Measurements from ENCODE around the gene LCN6.

LCN6 gene

GRCh38 chr9:136703276-136703860 is 45.0 kb downstream of the LCN6 start:
- peaks cover 54% of the 10 kb centered on the region for H3K27me3 Mint-ChIP-seq
- H3K9me3 Mint-ChIP-seq = no peaks in the 10 kb centered on the region
- H3K4me1 Mint-ChIP-seq (ENCODE audit: low read depth) = peaks cover 46% of the 10 kb centered on the region
- intact Hi-C loops (cut with micrococcal nuclease) = no loop called here
- H3K4me3 Mint-ChIP-seq = no peak overlapping the region
- no peaks in the 10 kb centered on the region for H3K36me3 Mint-ChIP-seq (ENCODE audit: low read depth)
- peak overlapping the region; percentile 9 for H3K27ac Mint-ChIP-seq

- Mint-ChIP-seq H3K27ac (peak overlapping the region; percentile 63), H3K9me3 (no peaks in the 10 kb centered on the region), H3K27me3 (peaks cover 48% of the 10 kb centered on the region), H3K4me3 (peak overlapping the region; percentile 33), H3K4me1 (ENCODE audit: low read depth) (peaks cover 62% of the 10 kb centered on the region), H3K36me3 (ENCODE audit: low read depth) (no peaks in the 10 kb centered on the region)
- intact Hi-C loops (cut with micrococcal nuclease) = no loop called here
Observed at GRCh38 chr9:136701668-136702053, 46.7 kb downstream of the LCN6 start.

- H3K36me3 Mint-ChIP-seq (ENCODE audit: low read depth) = no peaks in the 10 kb centered on the region
- H3K9me3 Mint-ChIP-seq = no peaks in the 10 kb centered on the region
- peaks cover 67% of the 10 kb centered on the region for H3K4me1 Mint-ChIP-seq (ENCODE audit: low read depth)
- intact Hi-C loops (cut with micrococcal nuclease) = no loop called here
- H3K27ac Mint-ChIP-seq = peak overlapping the region; percentile 63
- peaks cover 44% of the 10 kb centered on the region for H3K27me3 Mint-ChIP-seq
- H3K4me3 Mint-ChIP-seq = peak overlapping the region; percentile 60
Observed at GRCh38 chr9:136700959-136701667, 47.2 kb downstream of the LCN6 start.

- Mint-ChIP-seq H3K9me3 (no peaks in the 10 kb centered on the region), H3K4me3 (no peak overlapping the region), H3K36me3 (ENCODE audit: low read depth) (no peaks in the 10 kb centered on the region), H3K4me1 (ENCODE audit: low read depth) (peaks cover 63% of the 10 kb centered on the region), H3K27ac (no peak overlapping the region), H3K27me3 (peaks cover 39% of the 10 kb centered on the region)
- intact Hi-C loops (cut with micrococcal nuclease) = no loop called here
Observed at GRCh38 chr9:136700304-136700703, 48.0 kb downstream of the LCN6 start.

GRCh38 chr9:136698635-136699246 is 49.6 kb downstream of the LCN6 start:
- intact Hi-C loops (cut with micrococcal nuclease) = no loop called here
- Mint-ChIP-seq H3K4me1 (ENCODE audit: low read depth) (peaks cover 69% of the 10 kb centered on the region), H3K27me3 (peaks cover 36% of the 10 kb centered on the region), H3K27ac (no peak overlapping the region), H3K4me3 (no peak overlapping the region), H3K36me3 (ENCODE audit: low read depth) (no peaks in the 10 kb centered on the region), H3K9me3 (no peaks in the 10 kb centered on the region)

- peak overlapping the region; percentile 10 for H3K27ac Mint-ChIP-seq
- no peaks in the 10 kb centered on the region for H3K36me3 Mint-ChIP-seq (ENCODE audit: low read depth)
- H3K27me3 Mint-ChIP-seq = peaks cover 34% of the 10 kb centered on the region
- H3K4me3 Mint-ChIP-seq = no peak overlapping the region
- intact Hi-C loops (cut with micrococcal nuclease) = no loop called here
- H3K4me1 Mint-ChIP-seq (ENCODE audit: low read depth) = peaks cover 68% of the 10 kb centered on the region
- H3K9me3 Mint-ChIP-seq = no peaks in the 10 kb centered on the region
Observed at GRCh38 chr9:136697821-136698526, 50.4 kb downstream of the LCN6 start.

GRCh38 chr9:136697146-136697820 is 51.0 kb downstream of the LCN6 start:
- no peaks in the 10 kb centered on the region for H3K36me3 Mint-ChIP-seq (ENCODE audit: low read depth)
- intact Hi-C loops (cut with micrococcal nuclease) = no loop called here
- no peak overlapping the region for H3K4me3 Mint-ChIP-seq
- no peaks in the 10 kb centered on the region for H3K9me3 Mint-ChIP-seq
- H3K27ac Mint-ChIP-seq = peak overlapping the region; percentile 10
- peaks cover 28% of the 10 kb centered on the region for H3K27me3 Mint-ChIP-seq
- H3K4me1 Mint-ChIP-seq (ENCODE audit: low read depth) = peaks cover 66% of the 10 kb centered on the region

GRCh38 chr9:136696502-136696901 is 51.8 kb downstream of the LCN6 start:
- no peak overlapping the region for H3K4me3 Mint-ChIP-seq
- intact Hi-C loops (cut with micrococcal nuclease) = no loop called here
- H3K27ac Mint-ChIP-seq = no peak overlapping the region
- peaks cover 21% of the 10 kb centered on the region for H3K27me3 Mint-ChIP-seq
- H3K9me3 Mint-ChIP-seq = no peaks in the 10 kb centered on the region
- no peaks in the 10 kb centered on the region for H3K36me3 Mint-ChIP-seq (ENCODE audit: low read depth)
- peaks cover 62% of the 10 kb centered on the region for H3K4me1 Mint-ChIP-seq (ENCODE audit: low read depth)

GRCh38 chr9:136695955-136696354 is 52.4 kb downstream of the LCN6 start:
- peaks cover 57% of the 10 kb centered on the region for H3K4me1 Mint-ChIP-seq (ENCODE audit: low read depth)
- H3K36me3 Mint-ChIP-seq (ENCODE audit: low read depth) = no peaks in the 10 kb centered on the region
- no peaks in the 10 kb centered on the region for H3K9me3 Mint-ChIP-seq
- no peak overlapping the region for H3K4me3 Mint-ChIP-seq
- intact Hi-C loops (cut with micrococcal nuclease) = no loop called here
- no peak overlapping the region for H3K27ac Mint-ChIP-seq
- H3K27me3 Mint-ChIP-seq = peaks cover 17% of the 10 kb centered on the region

GRCh38 chr9:136695435-136695895 is 52.9 kb downstream of the LCN6 start:
- Mint-ChIP-seq H3K4me1 (ENCODE audit: low read depth) (peaks cover 52% of the 10 kb centered on the region), H3K27ac (no peak overlapping the region), H3K9me3 (no peaks in the 10 kb centered on the region), H3K36me3 (ENCODE audit: low read depth) (no peaks in the 10 kb centered on the region), H3K27me3 (peaks cover 12% of the 10 kb centered on the region), H3K4me3 (no peak overlapping the region)
- intact Hi-C loops (cut with micrococcal nuclease) = no loop called here

GRCh38 chr9:136694872-136695247 is 53.5 kb downstream of the LCN6 start:
- Mint-ChIP-seq H3K4me1 (ENCODE audit: low read depth) (peaks cover 46% of the 10 kb centered on the region), H3K27ac (no peak overlapping the region), H3K36me3 (ENCODE audit: low read depth) (no peaks in the 10 kb centered on the region), H3K4me3 (no peak overlapping the region), H3K9me3 (no peaks in the 10 kb centered on the region), H3K27me3 (peaks cover 12% of the 10 kb centered on the region)
- intact Hi-C loops (cut with micrococcal nuclease) = no loop called here

- H3K9me3 Mint-ChIP-seq = no peaks in the 10 kb centered on the region
- intact Hi-C loops (cut with micrococcal nuclease) = no loop called here
- H3K4me1 Mint-ChIP-seq (ENCODE audit: low read depth) = peaks cover 48% of the 10 kb centered on the region
- no peak overlapping the region for H3K4me3 Mint-ChIP-seq
- H3K27me3 Mint-ChIP-seq = peaks cover 12% of the 10 kb centered on the region
- no peaks in the 10 kb centered on the region for H3K36me3 Mint-ChIP-seq (ENCODE audit: low read depth)
- H3K27ac Mint-ChIP-seq = no peak overlapping the region
Observed at GRCh38 chr9:136694163-136694871, 54.0 kb downstream of the LCN6 start.

Data from dendritic cell treated with granulocyte-macrophage colony-stimulating factor and Interleukin-4, amounts not matched to agents 40 ng/mL and 50 ng/mL, for 4 days (primary cell).